ENCODE measurements around the gene UBA7. TPM values are rescaled to one million over a fixed set of nuclear protein-coding genes. Genes with fewer than 3 reads are reported as not detected.

The UBA7 gene
- total RNA-seq, 1 experiment from 2014 or later, result 1.2 TPM

DNA sequence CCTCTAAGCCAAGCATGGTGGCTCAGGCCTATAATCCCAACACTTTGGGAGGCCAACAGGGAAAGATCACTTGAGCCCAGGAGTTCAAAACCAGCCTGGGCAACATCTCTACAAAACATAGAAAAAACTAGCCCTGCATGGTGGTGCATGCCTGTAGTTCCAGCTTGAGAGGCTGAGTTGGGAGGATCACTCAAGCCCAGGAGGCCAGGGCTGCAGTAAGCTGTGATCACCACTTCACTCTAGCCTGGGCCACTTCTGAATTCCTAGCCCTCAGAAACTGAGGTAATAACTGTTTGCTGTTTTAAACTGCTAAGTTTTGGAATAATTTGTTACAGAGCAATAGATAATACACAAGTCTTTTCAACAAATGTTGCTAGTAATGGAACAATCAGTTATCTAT, 43.8 kb downstream of the UBA7 start (continued):
- TF ChIP-seq, protein P1, sequence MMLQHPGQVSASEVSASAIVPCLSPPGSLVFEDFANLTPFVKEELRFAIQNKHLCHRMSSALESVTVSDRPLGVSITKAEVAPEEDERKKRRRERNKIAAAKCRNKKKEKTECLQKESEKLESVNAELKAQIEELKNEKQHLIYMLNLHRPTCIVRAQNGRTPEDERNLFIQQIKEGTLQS (CRISPR knock-in tag; conservative IDR thresholded peaks at IDR 0.05), result no peak
- TF ChIP-seq IRF2 (CRISPR knock-in tag; IDR thresholded peaks at IDR 0.05; ENCODE audit: borderline replicate concordance, low read depth) (no peak), ELF4 (CRISPR knock-in tag; IDR thresholded peaks at IDR 0.05; ENCODE audit: low read depth) (no peak)
- TF ChIP-seq, protein P2, sequence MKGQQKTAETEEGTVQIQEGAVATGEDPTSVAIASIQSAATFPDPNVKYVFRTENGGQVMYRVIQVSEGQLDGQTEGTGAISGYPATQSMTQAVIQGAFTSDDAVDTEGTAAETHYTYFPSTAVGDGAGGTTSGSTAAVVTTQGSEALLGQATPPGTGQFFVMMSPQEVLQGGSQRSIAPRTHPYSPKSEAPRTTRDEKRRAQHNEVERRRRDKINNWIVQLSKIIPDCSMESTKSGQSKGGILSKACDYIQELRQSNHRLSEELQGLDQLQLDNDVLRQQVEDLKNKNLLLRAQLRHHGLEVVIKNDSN (CRISPR knock-in tag; IDR thresholded peaks at IDR 0.05), result no peak

DNA sequence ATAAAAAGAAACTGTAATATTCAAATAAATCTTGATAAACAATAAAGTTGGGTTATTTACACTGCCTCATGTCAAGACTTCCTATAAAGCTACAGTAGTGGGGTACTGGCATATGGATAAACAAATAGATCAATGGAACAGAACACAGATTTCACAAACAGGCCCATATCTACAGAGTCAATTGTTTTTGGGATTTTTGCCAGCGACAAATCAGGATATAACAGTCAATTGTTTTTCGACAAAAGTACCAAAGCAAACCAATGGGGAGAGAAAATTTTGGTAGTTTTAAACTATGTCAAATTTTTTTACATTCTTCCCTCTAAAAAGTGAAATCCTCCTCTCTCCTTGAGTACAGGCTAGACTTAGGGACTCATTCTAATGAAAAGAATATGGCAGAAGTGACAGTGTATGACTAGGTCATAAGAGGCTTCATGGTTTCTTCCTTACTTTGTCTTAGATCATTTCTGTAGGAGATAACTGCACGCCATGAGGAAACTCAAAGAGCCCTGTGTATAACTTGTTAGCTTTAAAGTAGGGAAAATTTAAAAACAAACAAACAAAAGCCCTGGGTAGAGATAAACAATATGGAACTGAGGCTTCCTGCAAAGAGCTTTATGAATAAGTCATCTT, 44.4 kb downstream of the UBA7 start:
- Mint-ChIP-seq H3K27ac (peak overlapping the region; percentile 3; the same call in 1 of the 2 replicates), H3K4me1 (no peaks in the 10 kb centered on the region), H3K4me3 (no peak overlapping the region), H3K27me3 (ENCODE audit: low read depth) (no peaks in the 10 kb centered on the region), H3K9me3 (no peaks in the 10 kb centered on the region), H3K36me3 (no peaks in the 10 kb centered on the region)
- ChIA-PET POLR2A (no interaction called here), CTCF (no interaction called here)
- TF ChIP-seq, protein P3, sequence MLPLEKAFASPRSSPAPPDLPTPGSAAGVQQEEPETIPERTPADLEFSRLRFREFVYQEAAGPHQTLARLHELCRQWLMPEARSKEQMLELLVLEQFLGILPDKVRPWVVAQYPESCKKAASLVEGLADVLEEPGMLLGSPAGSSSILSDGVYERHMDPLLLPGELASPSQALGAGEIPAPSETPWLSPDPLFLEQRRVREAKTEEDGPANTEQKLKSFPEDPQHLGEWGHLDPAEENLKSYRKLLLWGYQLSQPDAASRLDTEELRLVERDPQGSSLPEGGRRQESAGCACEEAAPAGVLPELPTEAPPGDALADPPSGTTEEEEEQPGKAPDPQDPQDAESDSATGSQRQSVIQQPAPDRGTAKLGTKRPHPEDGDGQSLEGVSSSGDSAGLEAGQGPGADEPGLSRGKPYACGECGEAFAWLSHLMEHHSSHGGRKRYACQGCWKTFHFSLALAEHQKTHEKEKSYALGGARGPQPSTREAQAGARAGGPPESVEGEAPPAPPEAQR (CRISPR knock-in tag; IDR thresholded peaks at IDR 0.05), result no peak
- TF ChIP-seq, protein P4, sequence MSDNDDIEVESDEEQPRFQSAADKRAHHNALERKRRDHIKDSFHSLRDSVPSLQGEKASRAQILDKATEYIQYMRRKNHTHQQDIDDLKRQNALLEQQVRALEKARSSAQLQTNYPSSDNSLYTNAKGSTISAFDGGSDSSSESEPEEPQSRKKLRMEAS (CRISPR knock-in tag; IDR thresholded peaks at IDR 0.05), result no peak
- TF ChIP-seq NFYB (CRISPR knock-in tag; conservative IDR thresholded peaks at IDR 0.05; ENCODE audit: low read depth), result no peak
- TF ChIP-seq ZNF423 (CRISPR knock-in tag; IDR thresholded peaks at IDR 0.05), result no peak
- no peak for TF ChIP-seq HMGA2 (CRISPR knock-in tag; IDR thresholded peaks at IDR 0.05)
- no peak for TF ChIP-seq SP1 (CRISPR knock-in tag; conservative IDR thresholded peaks at IDR 0.05)
- TF ChIP-seq ESRRA (CRISPR knock-in tag; IDR thresholded peaks at IDR 0.05; ENCODE audit: borderline replicate concordance), result no peak
- TF ChIP-seq, protein P5, sequence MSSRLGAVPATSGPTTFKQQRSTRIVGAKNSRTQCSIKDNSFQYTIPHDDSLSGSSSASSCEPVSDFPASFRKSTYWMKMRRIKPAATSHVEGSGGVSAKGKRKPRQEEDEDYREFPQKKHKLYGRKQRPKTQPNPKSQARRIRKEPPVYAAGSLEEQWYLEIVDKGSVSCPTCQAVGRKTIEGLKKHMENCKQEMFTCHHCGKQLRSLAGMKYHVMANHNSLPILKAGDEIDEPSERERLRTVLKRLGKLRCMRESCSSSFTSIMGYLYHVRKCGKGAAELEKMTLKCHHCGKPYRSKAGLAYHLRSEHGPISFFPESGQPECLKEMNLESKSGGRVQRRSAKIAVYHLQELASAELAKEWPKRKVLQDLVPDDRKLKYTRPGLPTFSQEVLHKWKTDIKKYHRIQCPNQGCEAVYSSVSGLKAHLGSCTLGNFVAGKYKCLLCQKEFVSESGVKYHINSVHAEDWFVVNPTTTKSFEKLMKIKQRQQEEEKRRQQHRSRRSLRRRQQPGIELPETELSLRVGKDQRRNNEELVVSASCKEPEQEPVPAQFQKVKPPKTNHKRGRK (CRISPR knock-in tag; IDR thresholded peaks at IDR 0.05; ENCODE audit: borderline replicate concordance), result no peak
- no peak for TF ChIP-seq JUN (CRISPR knock-in tag; IDR thresholded peaks at IDR 0.05)
- TF ChIP-seq TCF7 (CRISPR knock-in tag; IDR thresholded peaks at IDR 0.05; ENCODE audit: low read depth), result no peak
- no peak for TF ChIP-seq NR3C1 (CRISPR knock-in tag; conservative IDR thresholded peaks at IDR 0.05; ENCODE audit: low read depth)
- TF ChIP-seq, protein P6, sequence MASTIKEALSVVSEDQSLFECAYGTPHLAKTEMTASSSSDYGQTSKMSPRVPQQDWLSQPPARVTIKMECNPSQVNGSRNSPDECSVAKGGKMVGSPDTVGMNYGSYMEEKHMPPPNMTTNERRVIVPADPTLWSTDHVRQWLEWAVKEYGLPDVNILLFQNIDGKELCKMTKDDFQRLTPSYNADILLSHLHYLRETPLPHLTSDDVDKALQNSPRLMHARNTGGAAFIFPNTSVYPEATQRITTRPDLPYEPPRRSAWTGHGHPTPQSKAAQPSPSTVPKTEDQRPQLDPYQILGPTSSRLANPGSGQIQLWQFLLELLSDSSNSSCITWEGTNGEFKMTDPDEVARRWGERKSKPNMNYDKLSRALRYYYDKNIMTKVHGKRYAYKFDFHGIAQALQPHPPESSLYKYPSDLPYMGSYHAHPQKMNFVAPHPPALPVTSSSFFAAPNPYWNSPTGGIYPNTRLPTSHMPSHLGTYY (CRISPR knock-in tag; IDR thresholded peaks at IDR 0.05), result no peak
- TF ChIP-seq, protein P7, sequence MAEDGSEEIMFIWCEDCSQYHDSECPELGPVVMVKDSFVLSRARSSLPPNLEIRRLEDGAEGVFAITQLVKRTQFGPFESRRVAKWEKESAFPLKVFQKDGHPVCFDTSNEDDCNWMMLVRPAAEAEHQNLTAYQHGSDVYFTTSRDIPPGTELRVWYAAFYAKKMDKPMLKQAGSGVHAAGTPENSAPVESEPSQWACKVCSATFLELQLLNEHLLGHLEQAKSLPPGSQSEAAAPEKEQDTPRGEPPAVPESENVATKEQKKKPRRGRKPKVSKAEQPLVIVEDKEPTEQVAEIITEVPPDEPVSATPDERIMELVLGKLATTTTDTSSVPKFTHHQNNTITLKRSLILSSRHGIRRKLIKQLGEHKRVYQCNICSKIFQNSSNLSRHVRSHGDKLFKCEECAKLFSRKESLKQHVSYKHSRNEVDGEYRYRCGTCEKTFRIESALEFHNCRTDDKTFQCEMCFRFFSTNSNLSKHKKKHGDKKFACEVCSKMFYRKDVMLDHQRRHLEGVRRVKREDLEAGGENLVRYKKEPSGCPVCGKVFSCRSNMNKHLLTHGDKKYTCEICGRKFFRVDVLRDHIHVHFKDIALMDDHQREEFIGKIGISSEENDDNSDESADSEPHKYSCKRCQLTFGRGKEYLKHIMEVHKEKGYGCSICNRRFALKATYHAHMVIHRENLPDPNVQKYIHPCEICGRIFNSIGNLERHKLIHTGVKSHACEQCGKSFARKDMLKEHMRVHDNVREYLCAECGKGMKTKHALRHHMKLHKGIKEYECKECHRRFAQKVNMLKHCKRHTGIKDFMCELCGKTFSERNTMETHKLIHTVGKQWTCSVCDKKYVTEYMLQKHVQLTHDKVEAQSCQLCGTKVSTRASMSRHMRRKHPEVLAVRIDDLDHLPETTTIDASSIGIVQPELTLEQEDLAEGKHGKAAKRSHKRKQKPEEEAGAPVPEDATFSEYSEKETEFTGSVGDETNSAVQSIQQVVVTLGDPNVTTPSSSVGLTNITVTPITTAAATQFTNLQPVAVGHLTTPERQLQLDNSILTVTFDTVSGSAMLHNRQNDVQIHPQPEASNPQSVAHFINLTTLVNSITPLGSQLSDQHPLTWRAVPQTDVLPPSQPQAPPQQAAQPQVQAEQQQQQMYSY (CRISPR knock-in tag; IDR thresholded peaks at IDR 0.05), result no peak
- TF ChIP-seq, protein P8, sequence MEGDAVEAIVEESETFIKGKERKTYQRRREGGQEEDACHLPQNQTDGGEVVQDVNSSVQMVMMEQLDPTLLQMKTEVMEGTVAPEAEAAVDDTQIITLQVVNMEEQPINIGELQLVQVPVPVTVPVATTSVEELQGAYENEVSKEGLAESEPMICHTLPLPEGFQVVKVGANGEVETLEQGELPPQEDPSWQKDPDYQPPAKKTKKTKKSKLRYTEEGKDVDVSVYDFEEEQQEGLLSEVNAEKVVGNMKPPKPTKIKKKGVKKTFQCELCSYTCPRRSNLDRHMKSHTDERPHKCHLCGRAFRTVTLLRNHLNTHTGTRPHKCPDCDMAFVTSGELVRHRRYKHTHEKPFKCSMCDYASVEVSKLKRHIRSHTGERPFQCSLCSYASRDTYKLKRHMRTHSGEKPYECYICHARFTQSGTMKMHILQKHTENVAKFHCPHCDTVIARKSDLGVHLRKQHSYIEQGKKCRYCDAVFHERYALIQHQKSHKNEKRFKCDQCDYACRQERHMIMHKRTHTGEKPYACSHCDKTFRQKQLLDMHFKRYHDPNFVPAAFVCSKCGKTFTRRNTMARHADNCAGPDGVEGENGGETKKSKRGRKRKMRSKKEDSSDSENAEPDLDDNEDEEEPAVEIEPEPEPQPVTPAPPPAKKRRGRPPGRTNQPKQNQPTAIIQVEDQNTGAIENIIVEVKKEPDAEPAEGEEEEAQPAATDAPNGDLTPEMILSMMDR (IDR thresholded peaks at IDR 0.05), result no peak
- TF ChIP-seq, protein P1 (CRISPR knock-in tag; conservative IDR thresholded peaks at IDR 0.05), result no peak
- no peak for TF ChIP-seq GRHL2 (CRISPR knock-in tag; IDR thresholded peaks at IDR 0.05; ENCODE audit: insufficient replicate concordance, severe bottlenecking)
- TF ChIP-seq ZNF138 (CRISPR knock-in tag; conservative IDR thresholded peaks at IDR 0.05), result no peak
- TF ChIP-seq, protein P9, sequence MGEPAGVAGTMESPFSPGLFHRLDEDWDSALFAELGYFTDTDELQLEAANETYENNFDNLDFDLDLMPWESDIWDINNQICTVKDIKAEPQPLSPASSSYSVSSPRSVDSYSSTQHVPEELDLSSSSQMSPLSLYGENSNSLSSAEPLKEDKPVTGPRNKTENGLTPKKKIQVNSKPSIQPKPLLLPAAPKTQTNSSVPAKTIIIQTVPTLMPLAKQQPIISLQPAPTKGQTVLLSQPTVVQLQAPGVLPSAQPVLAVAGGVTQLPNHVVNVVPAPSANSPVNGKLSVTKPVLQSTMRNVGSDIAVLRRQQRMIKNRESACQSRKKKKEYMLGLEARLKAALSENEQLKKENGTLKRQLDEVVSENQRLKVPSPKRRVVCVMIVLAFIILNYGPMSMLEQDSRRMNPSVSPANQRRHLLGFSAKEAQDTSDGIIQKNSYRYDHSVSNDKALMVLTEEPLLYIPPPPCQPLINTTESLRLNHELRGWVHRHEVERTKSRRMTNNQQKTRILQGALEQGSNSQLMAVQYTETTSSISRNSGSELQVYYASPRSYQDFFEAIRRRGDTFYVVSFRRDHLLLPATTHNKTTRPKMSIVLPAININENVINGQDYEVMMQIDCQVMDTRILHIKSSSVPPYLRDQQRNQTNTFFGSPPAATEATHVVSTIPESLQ (CRISPR knock-in tag; IDR thresholded peaks at IDR 0.05), result no peak
- TF ChIP-seq SMAD4 (CRISPR knock-in tag; IDR thresholded peaks at IDR 0.05), result no peak
- DNase-seq (ENCODE audit: low spot score) (no peak), ATAC-seq (no peak)
